NCI-H2171 (cell line): ENCODE data around the gene CHADL.

Experiments used
- DNase-seq: peaks from one replicate; lab custom pipeline; 2025; lab: John Stamatoyannopoulos, UW

CHADL gene

GRCh38 chr22:41256254-41257253 is 15.8 kb upstream of the CHADL start:
- no peak for DNase-seq

GRCh38 chr22:41254230-41254629 is 13.5 kb upstream of the CHADL start:
- no peak for DNase-seq

GRCh38 chr22:41252365-41252764 is 11.6 kb upstream of the CHADL start:
- DNase-seq: no peak

GRCh38 chr22:41250127-41250526 is 9.4 kb upstream of the CHADL start:
- DNase-seq: no peak

- DNase-seq: no peak
Measured at GRCh38 chr22:41249442-41249841, 8.7 kb upstream of the CHADL start.

- no peak for DNase-seq
Measured at GRCh38 chr22:41248758-41249157, 8.0 kb upstream of the CHADL start.

GRCh38 chr22:41248314-41248713 is 7.6 kb upstream of the CHADL start:
- DNase-seq: no peak

- DNase-seq: no peak
Measured at GRCh38 chr22:41247703-41248102, 7.0 kb upstream of the CHADL start.

- no peak for DNase-seq
Measured at GRCh38 chr22:41245917-41246499, 5.3 kb upstream of the CHADL start.

GRCh38 chr22:41243361-41243760 is 2.6 kb upstream of the CHADL start:
- DNase-seq: no peak

GRCh38 chr22:41242396-41243117 is 1.8 kb upstream of the CHADL start:
- DNase-seq: no peak

GRCh38 chr22:41241133-41241676 is 474 bp upstream of the CHADL start:
- DNase-seq: no peak

- DNase-seq: no peak
Measured at GRCh38 chr22:41239443-41240128, 1.1 kb downstream of the CHADL start.

- no peak for DNase-seq
Measured at GRCh38 chr22:41238570-41239442, 1.9 kb downstream of the CHADL start.

GRCh38 chr22:41237707-41238569 is 2.8 kb downstream of the CHADL start:
- DNase-seq: peak; percentile 65

- no peak for DNase-seq
Measured at GRCh38 chr22:41237036-41237706, 3.6 kb downstream of the CHADL start.

- no peak for DNase-seq
Measured at GRCh38 chr22:41234815-41235695, 5.7 kb downstream of the CHADL start.

GRCh38 chr22:41231369-41231768 is 9.4 kb downstream of the CHADL start:
- DNase-seq: no peak
